Measurements from ENCODE around the gene DNER. TPM values are rescaled to one million over a fixed set of nuclear protein-coding genes. Genes with fewer than 3 reads are reported as not detected.

Gene DNER
- total and polyA plus RNA-seq, 2 donors from 2014 or later, result 16.5 to 21.9 TPM

- intact Hi-C loops (cut with DNase I), result no loop called here
- no peaks in the 10 kb centered on the region for H3K36me3 ChIP-seq (ENCODE audit: control insufficient read depth in 2 of 3, insufficient read depth in 3 of 3, low read length in 3 of 3)
- H3K9me3 ChIP-seq (ENCODE audit: control insufficient read depth in 2 of 3, insufficient read depth in 1 of 3, low read length in 3 of 3), result no peaks in the 10 kb centered on the region
- no peak for FAIRE-seq
- no peak overlapping the region for H3K27ac ChIP-seq (ENCODE audit: low read depth in 2 of 2, low read length in 2 of 2)
- peaks cover 0 to 6% (median 2%) of the 10 kb centered on the region in 3 donors for H3K4me1 ChIP-seq (ENCODE audit: control insufficient read depth in 2 of 3, insufficient read depth in 2 of 3, low read depth in 1 of 3, low read length in 3 of 3)
- H3K4me3 ChIP-seq (ENCODE audit: low read length in 3 of 3), result no peak overlapping the region
- no peak for DNase-seq
- no peaks in the 10 kb centered on the region for H3K27me3 ChIP-seq (ENCODE audit: control insufficient read depth, insufficient read depth, low read length)
- H3K9ac ChIP-seq (ENCODE audit: low read length in 3 of 3), result no peak overlapping the region
- TF ChIP-seq CTCF (IDR thresholded peaks at IDR 0.05; ENCODE audit: borderline replicate concordance, extremely low read depth, insufficient read depth), result no peak
These were observed 56.4 kb downstream of the DNER start for GRCh38 chr2:229658004-229658403.

- intact Hi-C loops (cut with DNase I), result no loop called here
- H3K4me1 ChIP-seq (ENCODE audit: control insufficient read depth in 2 of 3, insufficient read depth in 2 of 3, low read depth in 1 of 3, low read length in 3 of 3), result peaks cover 4 to 8% (median 5%) of the 10 kb centered on the region in 3 donors
- no peaks in the 10 kb centered on the region for H3K36me3 ChIP-seq (ENCODE audit: control insufficient read depth in 2 of 3, insufficient read depth in 3 of 3, low read length in 3 of 3)
- no peak for TF ChIP-seq CTCF (IDR thresholded peaks at IDR 0.05; ENCODE audit: borderline replicate concordance, extremely low read depth, insufficient read depth)
- no peak overlapping the region for H3K4me3 ChIP-seq (ENCODE audit: low read length in 3 of 3)
- DNase-seq, result no peak
- H3K27me3 ChIP-seq (ENCODE audit: control insufficient read depth, insufficient read depth, low read length), result no peaks in the 10 kb centered on the region
- no peak for FAIRE-seq
- no peaks in the 10 kb centered on the region for H3K9me3 ChIP-seq (ENCODE audit: control insufficient read depth in 2 of 3, insufficient read depth in 1 of 3, low read length in 3 of 3)
- no peak overlapping the region for H3K27ac ChIP-seq (ENCODE audit: low read depth in 2 of 2, low read length in 2 of 2)
- H3K9ac ChIP-seq (ENCODE audit: low read length in 3 of 3), result no peak overlapping the region
These were observed 59.9 kb downstream of the DNER start for GRCh38 chr2:229654437-229654836.

- Histone ChIP-seq H3K27me3 (ENCODE audit: control insufficient read depth, insufficient read depth, low read length) (no peaks in the 10 kb centered on the region), H3K27ac (ENCODE audit: low read depth in 2 of 2, low read length in 2 of 2) (no peak overlapping the region), H3K36me3 (ENCODE audit: control insufficient read depth in 2 of 3, insufficient read depth in 3 of 3, low read length in 3 of 3) (no peaks in the 10 kb centered on the region), H3K4me3 (ENCODE audit: low read length in 3 of 3) (peak overlapping the region in 1 of 3 donors; percentile 14), H3K9me3 (ENCODE audit: control insufficient read depth in 2 of 3, insufficient read depth in 1 of 3, low read length in 3 of 3) (no peaks in the 10 kb centered on the region), H3K9ac (ENCODE audit: low read length in 3 of 3) (no peak overlapping the region), H3K4me1 (ENCODE audit: control insufficient read depth in 2 of 3, insufficient read depth in 2 of 3, low read depth in 1 of 3, low read length in 3 of 3) (peaks cover 4 to 8% (median 5%) of the 10 kb centered on the region in 3 donors)
- FAIRE-seq, result no peak
- peak in 3 of 5 donors; percentile 49 to 85 (median 85) for DNase-seq
- no peak for TF ChIP-seq CTCF (IDR thresholded peaks at IDR 0.05; ENCODE audit: borderline replicate concordance, extremely low read depth, insufficient read depth)
- intact Hi-C loops (cut with DNase I), result no loop called here
These were observed 60.8 kb downstream of the DNER start for GRCh38 chr2:229653531-229653930.

GRCh38 chr2:229652796-229653195, 61.6 kb downstream of the DNER start:
- FAIRE-seq, result no peak
- peaks cover 4 to 8% (median 5%) of the 10 kb centered on the region in 3 donors for H3K4me1 ChIP-seq (ENCODE audit: control insufficient read depth in 2 of 3, insufficient read depth in 2 of 3, low read depth in 1 of 3, low read length in 3 of 3)
- no peaks in the 10 kb centered on the region for H3K36me3 ChIP-seq (ENCODE audit: control insufficient read depth in 2 of 3, insufficient read depth in 3 of 3, low read length in 3 of 3)
- no peak for TF ChIP-seq CTCF (IDR thresholded peaks at IDR 0.05; ENCODE audit: borderline replicate concordance, extremely low read depth, insufficient read depth)
- intact Hi-C loops (cut with DNase I), result no loop called here
- H3K27me3 ChIP-seq (ENCODE audit: control insufficient read depth, insufficient read depth, low read length), result no peaks in the 10 kb centered on the region
- no peak overlapping the region for H3K9ac ChIP-seq (ENCODE audit: low read length in 3 of 3)
- peak overlapping the region in 1 of 3 donors; percentile 7 for H3K4me3 ChIP-seq (ENCODE audit: low read length in 3 of 3)
- no peak overlapping the region for H3K27ac ChIP-seq (ENCODE audit: low read depth in 2 of 2, low read length in 2 of 2)
- DNase-seq, result peak in 1 of 5 donors; percentile 11
- no peaks in the 10 kb centered on the region for H3K9me3 ChIP-seq (ENCODE audit: control insufficient read depth in 2 of 3, insufficient read depth in 1 of 3, low read length in 3 of 3)

All from kidney (tissue), 14 donors.